Measurements from ENCODE around the gene LRRC7.

GRCh38 chr1:70153739-70154138 is 586.0 kb downstream of the LRRC7 start:
- no peak for TF ChIP-seq CTCF (IDR thresholded peaks at IDR 0.05)
- no peak for TF ChIP-seq POLR2AphosphoS5 (IDR thresholded peaks at IDR 0.05)
- TF ChIP-seq POLR2A (IDR thresholded peaks at IDR 0.05), result no peak

Data from prostate gland (tissue), 2 donors.